Airway epithelial cell (primary cell): Measurements from ENCODE around the gene CCDC144A. TPM values are rescaled to one million over a fixed set of nuclear protein-coding genes. Genes with fewer than 3 reads are reported as not detected.

Experiments used
- total RNA-seq: library from RNA; depleted of rRNA; stranded (reverse); fragments of >200 nt; gene quantifications from 2 replicates; pipeline ENCODE4 v1.2.3, GENCODE V29; 2015

CCDC144A gene
- 0.14 and 0.19 TPM in 2 replicates for total RNA-seq

GRCh38 chr17:16689731-16690281, at the start of gene CCDC144A:
CCDC144A (plus strand) TSS chr17:16690241; CDS start chr17:16690401, 160 bp downstream.

GRCh38 chr17:16653367-16654041, 36.5 kb upstream of the CCDC144A start, which contains the start of gene ZNF624:
ZNF624 (minus strand) TSS chr17:16653850.

Other genes with a start within 250 kb of the CCDC144A start
- gene LRRC75A, start 198.0 kb upstream of the CCDC144A start, total RNA-seq = not detected in 2 replicates
- gene ZNF287, start 121.0 kb upstream of the CCDC144A start, total RNA-seq = 3.4 and 5.9 TPM in 2 replicates
- gene ZNF624, start 36.4 kb upstream of the CCDC144A start, total RNA-seq = 1.8 and 3.5 TPM in 2 replicates